GM19455 (cell line): ENCODE data around the gene OR9Q1.

Source experiments
- ATAC-seq: cut with Tn5 transposase; IDR thresholded peaks from one replicate; pipeline ENCODE4 v1.9.1; 2021; ENCODE audit not compliant: unreplicated experiment

Gene OR9Q1

GRCh38 chr11:58028687-58029411 is 5.2 kb downstream of the OR9Q1 start:
- ATAC-seq, result no peak

DNA sequence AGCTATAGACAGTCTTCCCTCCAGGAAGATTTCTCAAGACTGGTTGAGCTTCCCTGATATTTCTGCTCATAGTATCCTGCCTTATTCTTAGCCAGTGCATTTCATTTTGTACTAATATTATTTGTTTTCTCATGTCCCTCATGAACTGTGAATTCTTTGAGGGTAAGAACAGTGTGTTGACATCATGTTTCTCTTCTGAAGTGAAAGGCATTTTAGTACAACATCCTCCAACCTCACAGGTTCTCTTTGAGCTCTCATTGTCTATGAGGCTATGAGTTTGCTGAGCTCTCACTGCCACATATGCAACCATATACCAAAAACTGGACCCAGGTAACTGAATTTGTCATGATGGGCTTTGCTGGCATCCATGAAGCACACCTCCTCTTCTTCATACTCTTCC is 7.0 kb downstream of the OR9Q1 start, which contains the start of gene OR6Q1:
Gene OR6Q1 (plus strand): TSS at position 301 of the 400 bp plus-strand sequence. CDS start 0 bp downstream, at position 301.
- no peak for ATAC-seq

DNA sequence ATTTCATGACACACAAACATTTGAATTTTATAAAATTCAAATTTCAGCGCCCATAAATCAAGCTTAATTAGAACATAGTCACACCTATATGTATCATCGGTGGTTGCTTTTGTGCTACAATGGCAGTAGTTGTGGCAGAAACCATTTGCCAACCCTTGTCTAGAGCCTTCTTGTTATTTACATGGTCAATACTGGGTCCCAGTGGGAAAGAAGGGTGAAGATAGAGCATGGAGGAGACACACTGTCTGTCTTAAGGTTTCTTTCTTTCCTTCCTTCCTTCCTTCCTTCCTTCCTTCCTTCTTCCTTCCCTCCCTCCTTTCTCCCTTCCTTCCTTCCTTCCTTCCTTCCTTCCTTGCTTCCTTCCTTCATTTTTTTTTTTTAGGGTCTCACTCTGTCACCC is 10.8 kb downstream of the OR9Q1 start:
- no peak for ATAC-seq

GRCh38 chr11:58039589-58039988 is 15.9 kb downstream of the OR9Q1 start:
- ATAC-seq, result no peak

DNA sequence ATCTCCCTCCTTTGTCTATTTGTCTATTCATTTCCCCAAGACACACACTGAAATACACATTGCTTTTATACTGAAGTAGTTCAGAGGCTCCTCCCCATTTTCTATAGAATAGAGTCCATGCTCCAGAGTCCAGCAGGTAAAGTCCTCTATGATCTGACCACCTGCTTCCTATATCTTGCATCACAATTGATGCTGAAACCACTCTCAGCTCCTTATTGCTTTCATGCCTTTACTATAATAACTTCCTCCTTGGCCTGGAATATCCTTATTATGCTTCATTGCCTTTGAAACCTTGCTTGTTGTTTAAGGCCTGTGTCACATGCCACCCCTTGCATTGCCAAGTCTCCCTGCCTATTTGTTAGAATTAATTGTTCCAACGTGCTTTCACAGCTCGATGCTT is 19.7 kb downstream of the OR9Q1 start:
- no peak for ATAC-seq

GRCh38 chr11:58046231-58046630 is 22.6 kb downstream of the OR9Q1 start:
- ATAC-seq, result no peak

GRCh38 chr11:58047818-58048217 is 24.1 kb downstream of the OR9Q1 start:
- no peak for ATAC-seq

DNA sequence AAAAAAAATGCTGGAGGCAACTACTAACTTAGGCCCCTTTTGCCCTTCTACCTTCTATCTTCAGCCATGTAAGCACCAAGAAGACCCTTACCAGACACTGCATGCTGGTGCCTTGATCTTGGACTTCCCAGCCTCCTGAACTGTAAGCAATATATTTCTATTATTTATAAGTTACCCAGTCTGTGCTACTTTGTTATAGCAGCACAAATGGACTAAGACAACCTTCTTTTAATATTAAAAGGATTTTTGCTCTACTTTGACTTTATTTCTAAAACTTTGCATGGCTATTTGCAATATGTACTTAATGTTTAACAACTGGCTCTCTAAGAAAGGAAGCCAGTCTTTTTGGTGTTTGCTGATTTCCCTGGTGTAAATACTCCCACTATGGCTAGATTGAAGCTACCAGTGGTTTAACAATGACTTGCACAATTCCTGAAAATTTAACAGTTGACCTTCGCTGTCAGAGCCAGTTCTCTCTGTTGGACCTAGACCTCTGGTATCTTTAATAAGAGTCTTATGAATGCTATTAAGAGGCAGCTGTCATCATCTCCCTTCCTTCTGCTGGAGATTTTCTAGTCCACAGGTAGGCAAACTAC is 32.2 kb downstream of the OR9Q1 start:
- no peak for ATAC-seq

DNA sequence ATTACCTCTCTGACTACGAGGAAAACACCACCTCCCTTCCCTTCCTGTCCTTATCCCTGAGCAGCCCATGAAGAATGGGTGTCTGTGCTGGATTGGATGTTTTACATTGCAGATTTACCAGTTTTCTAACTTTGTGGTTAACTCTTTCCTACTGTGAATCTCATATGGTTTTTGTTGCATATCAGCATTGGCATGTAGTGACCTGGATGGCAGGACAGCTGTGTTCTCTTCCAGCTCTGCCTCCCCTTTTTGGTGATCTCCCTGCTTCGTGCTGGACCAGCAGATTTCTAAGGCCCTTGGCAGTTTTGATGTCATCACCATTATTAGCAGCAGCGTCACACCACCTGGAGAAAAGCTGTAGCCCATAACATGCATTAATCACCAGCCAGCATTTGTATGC is 33.8 kb downstream of the OR9Q1 start:
- ATAC-seq, result no peak

GRCh38 chr11:58058276-58059006 is 34.8 kb downstream of the OR9Q1 start:
- no peak for ATAC-seq

DNA sequence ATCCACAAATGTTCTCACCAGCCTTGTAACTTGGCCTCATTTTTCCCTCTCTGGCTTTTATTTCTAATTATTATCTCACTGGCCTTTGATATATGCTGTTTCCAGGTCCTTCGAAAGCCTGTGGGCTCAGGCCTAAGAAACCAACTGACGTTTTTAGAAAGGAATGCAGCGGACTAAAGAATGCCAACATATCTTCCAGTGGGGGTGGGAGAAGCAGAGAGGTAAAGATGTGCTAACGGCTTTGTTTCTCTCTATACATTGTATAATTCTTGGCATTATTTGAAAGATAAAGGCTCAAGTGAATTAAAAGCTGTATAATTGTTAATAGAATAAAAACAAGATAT is 35.3 kb downstream of the OR9Q1 start:
- ATAC-seq, result no peak

GRCh38 chr11:58060535-58060934 is 36.9 kb downstream of the OR9Q1 start:
- no peak for ATAC-seq

DNA sequence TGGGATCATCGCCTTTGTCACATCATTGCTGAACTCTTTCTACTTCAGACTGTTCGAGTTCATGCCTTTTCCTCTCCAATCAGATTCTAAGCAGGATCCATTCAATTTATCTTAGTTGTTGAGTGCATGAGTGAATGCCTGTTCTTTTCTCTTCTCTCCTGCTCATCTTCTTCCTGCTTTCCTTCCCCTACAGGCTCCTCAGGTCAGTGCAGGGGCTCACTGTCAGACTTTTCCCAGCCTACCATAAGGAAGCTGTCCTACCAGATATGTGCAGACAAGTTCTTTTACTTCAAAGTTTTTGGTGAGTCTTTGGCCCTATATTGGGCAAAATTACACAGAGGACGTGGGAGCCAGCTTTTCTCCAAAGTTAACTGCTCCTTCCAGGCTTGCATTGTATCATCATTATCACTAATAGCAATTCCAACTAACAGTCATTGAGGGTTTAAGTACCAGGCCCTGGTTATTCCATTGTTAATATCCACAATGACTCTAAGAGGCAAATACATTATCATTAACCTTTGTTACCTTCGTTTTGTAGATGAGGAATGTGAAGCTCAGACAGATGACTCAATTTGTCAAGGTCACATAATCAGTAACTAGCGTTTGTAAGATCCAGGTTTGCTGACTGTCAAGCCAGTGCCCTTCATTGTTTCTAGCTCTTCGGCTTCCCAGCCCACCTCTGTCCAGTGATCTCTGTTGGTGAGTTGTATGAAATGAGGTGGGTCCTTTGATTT is 37.4 kb downstream of the OR9Q1 start:
- no peak for ATAC-seq

GRCh38 chr11:58061813-58062212 is 38.1 kb downstream of the OR9Q1 start:
- ATAC-seq, result no peak

DNA sequence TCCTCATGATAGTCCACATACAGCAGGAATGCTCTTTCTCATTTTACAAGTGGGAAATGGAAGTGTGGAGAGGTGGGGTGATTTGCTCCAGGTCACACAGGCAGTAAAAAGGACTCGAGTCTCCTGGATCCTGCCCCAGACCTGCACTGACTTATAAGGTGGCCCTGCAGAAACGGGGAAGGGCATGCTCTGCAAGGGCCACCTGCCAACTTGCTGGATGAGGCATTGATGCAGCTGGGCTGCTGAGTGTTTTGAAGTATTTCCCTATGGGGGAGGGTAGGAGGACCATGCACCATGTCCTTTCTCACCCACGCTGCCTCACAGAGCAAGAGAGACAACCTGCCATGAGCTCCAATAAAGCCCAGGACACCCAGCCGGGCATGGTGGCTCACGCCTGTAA is 44.0 kb downstream of the OR9Q1 start:
- no peak for ATAC-seq

DNA sequence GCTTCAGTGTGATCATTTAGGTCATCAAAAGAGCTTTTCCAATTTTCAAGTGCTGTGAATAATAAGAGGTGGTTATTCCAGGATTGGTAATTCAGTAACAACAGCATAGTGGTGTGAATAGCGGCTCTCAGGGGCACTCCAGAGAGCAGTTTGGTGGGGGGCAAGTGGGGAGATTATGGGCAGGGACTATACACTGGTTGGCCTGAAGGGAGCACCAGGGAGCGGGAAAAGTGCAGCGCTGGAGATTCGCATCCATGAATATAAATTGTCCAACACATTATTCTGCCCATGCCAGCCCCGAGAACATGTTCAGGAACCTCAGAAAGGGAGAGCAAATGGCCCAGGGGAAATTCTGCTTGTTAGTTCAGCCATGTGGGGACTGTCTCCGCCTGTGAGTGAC is 45.0 kb downstream of the OR9Q1 start:
- no peak for ATAC-seq

- no peak for ATAC-seq
Observed at GRCh38 chr11:58070585-58070984, 46.9 kb downstream of the OR9Q1 start.

DNA sequence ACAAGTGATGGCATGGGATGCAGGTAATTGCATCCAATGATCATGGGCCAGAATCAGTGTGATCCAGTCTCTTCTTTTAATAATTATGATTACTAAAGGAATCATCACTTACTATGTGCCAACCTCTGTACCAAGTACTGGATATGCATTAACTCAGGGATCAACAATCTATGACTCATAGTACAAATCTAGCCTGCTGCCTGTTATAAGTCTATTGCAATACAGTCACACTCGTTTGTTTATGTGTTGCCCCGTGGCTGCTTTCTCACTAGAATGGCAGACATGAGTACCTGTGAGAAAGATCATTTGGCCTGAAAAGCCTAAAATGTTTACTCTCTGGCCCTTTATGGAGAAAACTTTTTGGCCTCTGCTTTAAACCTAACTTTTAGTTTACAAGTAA is 52.1 kb downstream of the OR9Q1 start:
- no peak for ATAC-seq

DNA sequence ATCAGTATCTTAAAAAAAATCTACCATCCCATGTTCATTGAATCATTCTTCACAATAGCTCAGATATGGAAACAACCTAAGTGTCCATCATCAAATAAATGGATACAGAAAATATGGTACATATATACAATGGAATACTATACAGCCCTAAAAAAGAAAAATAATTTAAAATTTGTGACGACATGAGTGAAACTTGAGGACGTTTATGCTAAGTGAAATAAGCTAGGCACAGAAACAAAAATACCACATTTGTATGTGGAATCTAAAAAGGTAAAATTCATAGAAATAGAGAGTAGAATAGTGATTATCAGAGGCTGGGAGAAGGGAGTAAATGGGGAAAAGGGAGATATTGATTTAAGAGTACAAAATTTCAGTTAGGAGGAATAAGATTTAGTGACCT is 62.8 kb downstream of the OR9Q1 start:
- no peak for ATAC-seq

DNA sequence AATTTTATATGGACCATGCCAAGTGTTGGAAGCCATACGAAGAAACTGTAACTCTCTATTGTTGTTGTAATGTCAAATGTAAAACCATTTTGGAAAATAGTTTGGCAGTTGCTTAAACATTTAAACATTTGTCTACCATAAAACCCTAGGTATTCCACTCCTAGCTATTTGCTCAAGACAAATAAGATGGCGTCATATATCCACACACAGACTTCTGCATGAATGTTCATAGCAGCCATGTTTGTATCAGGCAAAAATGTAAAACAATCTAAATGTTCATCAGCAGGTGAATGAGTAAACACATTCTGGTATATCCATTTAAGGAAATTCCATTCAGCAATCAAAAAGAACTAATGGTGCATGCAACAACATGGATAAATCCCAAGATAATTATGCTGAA is 73.8 kb downstream of the OR9Q1 start:
- ATAC-seq, result no peak

GRCh38 chr11:58121096-58121495 is 97.4 kb downstream of the OR9Q1 start:
- ATAC-seq, result no peak

DNA sequence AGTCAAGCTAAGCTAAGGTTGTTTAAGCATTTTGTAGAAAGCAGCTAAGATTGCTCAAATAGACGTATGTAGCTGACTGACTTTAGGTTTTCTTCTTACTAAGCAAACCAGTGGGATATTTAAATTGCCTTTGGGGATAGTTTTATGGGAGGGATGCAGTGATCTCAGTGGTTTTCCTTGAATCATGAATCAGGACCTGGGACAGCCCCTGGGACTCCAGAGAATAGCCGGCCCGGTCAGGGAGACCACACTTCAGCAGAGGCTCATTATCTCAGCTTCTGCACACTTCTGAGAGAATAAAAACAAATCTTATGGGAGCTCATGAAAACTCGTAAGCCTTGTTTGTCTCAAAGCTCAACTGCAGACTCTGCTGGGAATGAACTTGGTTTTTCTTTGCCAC is 101.8 kb downstream of the OR9Q1 start, which contains the start of gene OR9I1:
Gene OR9I1 (minus strand): TSS at position 62 of the 400 bp plus-strand sequence. CDS start 6,086 bp downstream, outside the sequence.
- ATAC-seq, result no peak
